GM23248 (cell line): ENCODE results near the gene SLC36A3.

Experiments used
- EZH2 ChIP-seq: fragments of 200-600 bp; sonication (generic); IDR thresholded peaks from 2 replicates; pipeline ENCODE4 v1.6.1; 2018; ENCODE audit warnings: antibody characterized with exemption, mild to moderate bottlenecking; ENCODE audit not compliant: insufficient read depth, poor library complexity, severe bottlenecking
- EZH2phosphoT487 ChIP-seq: fragments of 200-600 bp; sonication (generic); IDR thresholded peaks from 2 replicates; pipeline ENCODE4 v1.6.1; 2018; ENCODE audit warnings: antibody characterized with exemption, moderate library complexity, mild to moderate bottlenecking, low read depth; ENCODE audit not compliant: insufficient read depth

DNA sequence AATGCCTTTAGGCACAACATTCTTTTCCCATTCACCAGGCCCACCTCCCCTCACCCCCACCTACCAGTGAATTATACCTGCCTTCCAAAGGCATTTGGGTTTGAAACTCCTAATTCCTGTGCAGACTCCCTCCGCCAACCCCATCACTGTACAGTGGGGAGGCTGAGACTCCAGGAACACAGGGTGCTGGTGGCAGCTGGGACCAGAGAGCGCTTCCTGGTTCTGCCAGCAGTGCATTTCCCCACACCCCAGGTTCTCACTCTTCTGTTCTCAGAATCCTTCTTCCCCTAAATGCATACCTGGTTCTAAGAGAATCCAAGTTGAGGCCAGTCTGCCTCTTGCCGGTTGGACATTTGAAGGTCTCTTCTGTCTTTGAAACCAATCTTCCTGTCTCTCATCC lies 22.7 kb upstream of the SLC36A3 start:
- TF ChIP-seq EZH2: no peak
- TF ChIP-seq EZH2phosphoT487: no peak
